RWPE1 (cell line): ENCODE data around the gene CCDC88B.

Experiments
- CTCF ChIA-PET: fragments of 350-600 bp; sonication (Branson Sonifier 250); formaldehyde crosslinking; extraction: SDS; loops from one replicate; lab custom pipeline; 2021; lab: Yijun Ruan, JAX
- POLR2A ChIA-PET: fragments of 400-600 bp; formaldehyde crosslinking; extraction: SDS; loops from one replicate; lab custom pipeline; 2020; ENCODE audit warnings: antibody characterized with exemption; ENCODE audit not compliant: low non-redundant PET; lab: Yijun Ruan, JAX
- DNase-seq: peaks from one replicate; pipeline ENCODE4 v3.0.0; 2012; ENCODE audit warnings: low spot score
- H3K27ac ChIP-seq: fragments of 450-650 bp; 2 replicates; pipeline ENCODE4 v1.5.1; 2017
- TF ChIP-seq, protein P1 (sequence below): fragments of 450-650 bp; conservative IDR thresholded peaks from 2 replicates; pipeline ENCODE4 v1.5.1; 2017; ENCODE audit warnings: low read depth, mild to moderate bottlenecking

The CCDC88B gene

DNA sequence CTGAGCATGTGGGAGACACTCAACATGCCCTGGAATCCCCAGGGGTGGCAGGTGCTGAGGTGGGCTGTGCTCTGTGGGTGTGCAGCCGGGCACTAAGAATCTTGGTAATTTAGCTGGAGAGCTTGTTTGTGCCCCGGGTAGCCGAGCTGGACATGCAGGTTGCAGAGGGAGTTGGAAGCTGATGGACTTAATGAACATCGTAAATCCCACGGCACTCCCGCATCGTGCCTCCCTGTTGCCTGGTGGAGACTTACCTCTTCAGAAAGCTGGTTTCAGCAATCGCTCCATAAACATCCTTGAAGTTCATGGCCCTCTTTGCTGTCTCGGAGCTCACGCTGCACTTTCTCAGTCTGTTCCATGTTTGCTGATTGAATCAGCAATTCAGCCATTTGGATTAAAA lies 48.9 kb downstream of the CCDC88B start:
- TF ChIP-seq, protein P1, sequence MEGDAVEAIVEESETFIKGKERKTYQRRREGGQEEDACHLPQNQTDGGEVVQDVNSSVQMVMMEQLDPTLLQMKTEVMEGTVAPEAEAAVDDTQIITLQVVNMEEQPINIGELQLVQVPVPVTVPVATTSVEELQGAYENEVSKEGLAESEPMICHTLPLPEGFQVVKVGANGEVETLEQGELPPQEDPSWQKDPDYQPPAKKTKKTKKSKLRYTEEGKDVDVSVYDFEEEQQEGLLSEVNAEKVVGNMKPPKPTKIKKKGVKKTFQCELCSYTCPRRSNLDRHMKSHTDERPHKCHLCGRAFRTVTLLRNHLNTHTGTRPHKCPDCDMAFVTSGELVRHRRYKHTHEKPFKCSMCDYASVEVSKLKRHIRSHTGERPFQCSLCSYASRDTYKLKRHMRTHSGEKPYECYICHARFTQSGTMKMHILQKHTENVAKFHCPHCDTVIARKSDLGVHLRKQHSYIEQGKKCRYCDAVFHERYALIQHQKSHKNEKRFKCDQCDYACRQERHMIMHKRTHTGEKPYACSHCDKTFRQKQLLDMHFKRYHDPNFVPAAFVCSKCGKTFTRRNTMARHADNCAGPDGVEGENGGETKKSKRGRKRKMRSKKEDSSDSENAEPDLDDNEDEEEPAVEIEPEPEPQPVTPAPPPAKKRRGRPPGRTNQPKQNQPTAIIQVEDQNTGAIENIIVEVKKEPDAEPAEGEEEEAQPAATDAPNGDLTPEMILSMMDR: no peak
- ChIA-PET POLR2A (interaction anchor here (0.7 kb wide), 1 partner anchor 84 kb away, joined by 3 read pairs; the partner anchor contains the start of gene ESRRA), CTCF (no interaction called here)
- no peak for DNase-seq
- H3K27ac ChIP-seq: no peak overlapping the region

DNA sequence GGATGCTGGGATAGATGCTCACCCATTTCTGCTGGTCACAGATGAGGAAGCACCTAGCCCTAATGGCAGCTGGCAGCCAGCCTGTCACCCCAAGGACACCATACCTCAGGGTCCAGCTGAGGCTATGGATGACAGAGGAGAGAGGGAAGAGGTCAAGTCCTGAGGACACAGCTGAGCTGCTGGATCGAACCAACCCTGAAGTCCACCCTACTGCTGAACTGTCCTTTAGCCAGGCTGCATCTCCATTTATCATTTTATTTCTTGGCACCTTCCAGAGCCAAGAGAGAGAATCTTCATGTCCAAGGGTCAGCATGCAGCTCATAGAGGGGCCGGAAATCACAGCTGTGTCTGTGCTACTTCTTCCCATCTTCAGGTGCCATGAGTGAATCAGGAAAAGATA lies 49.8 kb downstream of the CCDC88B start:
- no peak overlapping the region for H3K27ac ChIP-seq
- CTCF ChIA-PET: no interaction called here
- no peak for DNase-seq
- TF ChIP-seq, protein P1: no peak
- POLR2A ChIA-PET: no interaction called here

DNA sequence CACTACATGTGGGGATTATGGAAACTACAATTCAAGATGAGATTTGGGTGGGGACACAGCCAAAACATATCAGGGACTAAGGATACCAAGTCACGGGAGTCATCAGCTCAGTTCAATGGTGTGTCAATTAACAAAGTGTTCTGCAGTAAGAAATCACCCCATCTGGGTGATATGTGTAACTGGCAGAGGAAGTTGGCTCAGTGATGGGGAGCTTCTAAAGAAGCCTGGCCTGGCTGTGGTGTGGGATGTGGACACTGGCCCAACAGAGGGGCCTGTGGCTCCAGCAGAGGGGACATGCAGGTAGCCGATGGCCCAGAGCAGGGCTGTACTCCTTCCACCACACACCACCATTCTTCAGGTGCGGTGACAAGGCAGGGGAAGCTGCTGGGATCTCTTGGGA lies 50.6 kb downstream of the CCDC88B start:
- CTCF ChIA-PET: interaction anchor here (0.6 kb wide), 1 partner anchor 14 kb away, joined by 5 read pairs; no protein-coding TSS in a partner anchor

DNA sequence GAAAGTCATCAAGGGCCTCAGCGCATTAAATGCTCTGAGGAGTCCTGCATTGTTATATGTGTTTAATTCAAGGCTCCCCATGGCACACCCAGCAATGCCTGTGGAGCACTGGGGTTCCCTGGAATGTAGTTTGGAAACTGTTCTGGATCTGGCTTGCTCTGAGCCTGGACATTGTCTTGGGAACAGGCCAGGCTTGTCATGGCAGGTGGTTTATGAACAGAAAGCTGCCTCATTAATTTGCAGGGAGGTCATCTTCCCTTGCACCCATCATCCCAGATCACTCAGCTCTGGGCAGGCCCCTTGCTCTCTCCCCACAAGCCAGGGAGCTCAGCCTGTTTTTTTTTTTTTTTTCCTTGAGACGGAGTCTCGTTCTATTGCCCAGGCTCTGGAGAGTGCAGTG lies 51.8 kb downstream of the CCDC88B start:
- DNase-seq: no peak
- H3K27ac ChIP-seq: no peak overlapping the region
- CTCF ChIA-PET: no interaction called here
- TF ChIP-seq, protein P1: no peak
- POLR2A ChIA-PET: no interaction called here

More for the DNA sequence above, 50.6 kb downstream of the CCDC88B start:
- TF ChIP-seq, protein P1: no peak
- DNase-seq: no peak
- POLR2A ChIA-PET: interaction anchor here (0.6 kb wide), 1 partner anchor 31 kb away, joined by 3 read pairs; the partner anchor contains the start of gene RPS6KA4
- H3K27ac ChIP-seq: no peak overlapping the region

DNA sequence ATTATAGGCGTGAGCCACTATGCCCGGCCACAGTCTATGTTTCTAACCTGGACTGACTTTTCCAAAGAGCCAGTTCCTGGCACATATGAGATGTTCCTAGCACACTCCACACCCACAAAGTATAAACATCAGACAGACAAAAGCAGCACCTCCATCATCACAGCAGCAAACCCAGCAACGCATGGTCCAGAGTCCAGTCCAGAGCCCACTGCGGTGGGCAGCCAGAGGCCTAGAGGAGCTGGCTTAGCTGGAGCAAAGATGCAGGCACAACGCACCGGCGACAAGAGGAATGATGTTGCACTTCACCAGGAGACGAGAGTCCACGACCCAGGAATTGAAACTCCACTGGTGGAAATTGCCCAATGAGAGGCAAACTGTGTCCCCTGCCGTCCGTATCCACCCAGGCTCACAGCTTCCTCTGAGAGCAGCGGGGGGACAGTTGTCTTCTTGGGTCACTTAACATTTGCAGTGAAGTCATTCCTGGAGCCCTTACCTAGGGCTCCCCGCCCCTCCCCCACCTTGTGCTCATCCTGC lies 55.6 kb downstream of the CCDC88B start:
- DNase-seq: no peak
- TF ChIP-seq, protein P1: no peak
- CTCF ChIA-PET: no interaction called here
- POLR2A ChIA-PET: no interaction called here
- no peak overlapping the region for H3K27ac ChIP-seq

DNA sequence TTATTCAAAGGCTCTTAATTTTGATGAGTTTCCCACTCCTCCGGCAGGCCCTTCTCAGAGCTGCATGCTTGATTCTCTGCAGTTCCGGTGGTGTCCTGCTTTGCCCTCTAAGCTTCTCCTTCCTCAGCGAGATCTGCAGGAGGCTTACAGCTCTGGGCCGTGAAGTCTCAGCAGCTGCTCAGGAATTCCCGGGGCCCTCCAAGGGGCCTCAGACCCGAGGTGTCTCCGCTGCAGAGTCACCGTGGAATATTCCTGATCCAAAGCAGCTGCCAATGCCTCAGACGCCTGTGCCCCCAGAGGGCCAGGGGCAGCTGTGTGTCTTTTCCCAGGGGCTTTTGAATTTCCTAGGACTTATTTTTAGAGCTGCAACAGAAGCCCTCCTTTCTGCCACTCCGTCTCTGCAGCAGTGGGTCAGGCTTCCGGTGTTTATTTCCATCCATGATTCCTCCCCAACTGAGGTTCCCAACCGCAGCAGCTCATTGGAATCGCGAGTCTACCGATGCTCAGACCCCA lies 56.1 kb downstream of the CCDC88B start:
- POLR2A ChIA-PET: no interaction called here

More for the DNA sequence above, 56.1 kb downstream of the CCDC88B start:
- no peak overlapping the region for H3K27ac ChIP-seq
- TF ChIP-seq, protein P1: no peak
- CTCF ChIA-PET: no interaction called here
- DNase-seq: no peak
